Smooth muscle cell (in vitro differentiated cells): ENCODE data around the gene RFC1. TPM values are rescaled to one million over a fixed set of nuclear protein-coding genes. Genes with fewer than 3 reads are reported as not detected.
"Not testable (repeated sequence)": the region's sequence is repeated elsewhere in the genome, so short reads cannot be mapped to it uniquely, and the experiment has no call there.

ENCODE experiments used
- DNase-seq: peaks from one replicate; lab custom pipeline; 2025; ENCODE audit not compliant: unreplicated experiment; lab: John Stamatoyannopoulos, UW
- H2AFZ ChIP-seq: fragments of 200-600 bp; sonication (generic); 2 replicates; pipeline ENCODE4 v1.6.0; 2016; ENCODE audit warnings: antibody characterized with exemption, low read depth, mild to moderate bottlenecking
- H3F3A ChIP-seq: fragments of 200-600 bp; sonication (generic); 2 replicates; pipeline ENCODE4 v1.6.0; 2017; ENCODE audit warnings: antibody characterized with exemption, low read depth
- H3K27ac ChIP-seq: fragments of 200-600 bp; sonication (generic); 2 replicates; pipeline ENCODE4 v1.5.1; 2016; ENCODE audit warnings: low read depth, mild to moderate bottlenecking
- H3K27me3 ChIP-seq: fragments of 200-600 bp; sonication (generic); 2 replicates; pipeline ENCODE4 v1.6.1; 2016; ENCODE audit warnings: low read depth, mild to moderate bottlenecking
- H3K36me3 ChIP-seq: fragments of 200-600 bp; sonication (generic); 2 replicates; pipeline ENCODE4 v1.5.1; 2016; ENCODE audit warnings: low read depth
- H3K4me1 ChIP-seq: fragments of 200-600 bp; sonication (generic); 2 replicates; pipeline ENCODE4 v1.5.1; 2016; ENCODE audit warnings: low read depth
- H3K4me2 ChIP-seq: fragments of 200-600 bp; sonication (generic); 2 replicates; pipeline ENCODE4 v1.6.0; 2016; ENCODE audit warnings: mild to moderate bottlenecking
- H3K4me3 ChIP-seq: fragments of 200-600 bp; sonication (generic); 2 replicates; pipeline ENCODE4 v1.5.1; 2016; ENCODE audit warnings: mild to moderate bottlenecking
- H3K79me2 ChIP-seq: fragments of 200-600 bp; sonication (generic); 2 replicates; pipeline ENCODE4 v1.6.0; 2016; ENCODE audit warnings: low read depth, mild to moderate bottlenecking
- H3K9ac ChIP-seq: fragments of 200-600 bp; sonication (generic); 2 replicates; pipeline ENCODE4 v1.6.0; 2016; ENCODE audit warnings: low read depth
- H3K9me3 ChIP-seq: fragments of 200-600 bp; sonication (generic); replicated peaks from 2 replicates; pipeline ENCODE4 v1.5.1; 2016; ENCODE audit warnings: low read depth
- H4K20me1 ChIP-seq: fragments of 200-600 bp; sonication (generic); 2 replicates; pipeline ENCODE4 v1.6.0; 2016; ENCODE audit warnings: low read depth
- WGBS: methylation state at CpG from one replicate; pipeline ENCODE4 v1.1.7; 2016; ENCODE audit warnings: low lambda C conversion rate; 5-methylcytosine and 5-hydroxymethylcytosine counted together
- polyA plus RNA-seq: library from polyadenylated mRNA; unstranded; fragments of >200 nt; fragmentation: Nextera tagmentation; extraction: Ambion mirVana; gene quantifications from 2 replicates; pipeline ENCODE4 v1.2.1, GENCODE V29; 2016
- total RNA-seq: library from RNA; depleted of rRNA; stranded (reverse); fragments of >200 nt; gene quantifications from 2 replicates; pipeline ENCODE4 v1.2.3, GENCODE V29; 2014
- TF ChIP-seq, protein P1 (sequence below): fragments of 200-600 bp; sonication (generic); IDR thresholded peaks from 2 replicates; pipeline ENCODE4 v1.5.1; 2017; ENCODE audit warnings: borderline replicate concordance, mild to moderate bottlenecking, antibody characterized with exemption; ENCODE audit not compliant: insufficient read depth, poor library complexity, severe bottlenecking

RFC1 gene
- total and polyA plus RNA-seq, 2 experiments from 2014 or later = 25.3 to 48.0 TPM

- Histone ChIP-seq H3K36me3 (peaks cover 6% of the 10 kb centered on the region), H3K79me2 (no peaks in the 10 kb centered on the region), H3K4me1 (no peaks in the 10 kb centered on the region), H2AFZ (no peak overlapping the region), H3K9ac (no peak overlapping the region), H4K20me1 (no peaks in the 10 kb centered on the region), H3K27me3 (no peaks in the 10 kb centered on the region), H3K4me2 (no peak overlapping the region), H3F3A (no peaks in the 10 kb centered on the region), H3K9me3 (no peaks in the 10 kb centered on the region), H3K27ac (no peak overlapping the region), H3K4me3 (no peak overlapping the region)
- 74% methylated on average over 7 of the region's 7 CpGs for WGBS
- TF ChIP-seq, protein P1, sequence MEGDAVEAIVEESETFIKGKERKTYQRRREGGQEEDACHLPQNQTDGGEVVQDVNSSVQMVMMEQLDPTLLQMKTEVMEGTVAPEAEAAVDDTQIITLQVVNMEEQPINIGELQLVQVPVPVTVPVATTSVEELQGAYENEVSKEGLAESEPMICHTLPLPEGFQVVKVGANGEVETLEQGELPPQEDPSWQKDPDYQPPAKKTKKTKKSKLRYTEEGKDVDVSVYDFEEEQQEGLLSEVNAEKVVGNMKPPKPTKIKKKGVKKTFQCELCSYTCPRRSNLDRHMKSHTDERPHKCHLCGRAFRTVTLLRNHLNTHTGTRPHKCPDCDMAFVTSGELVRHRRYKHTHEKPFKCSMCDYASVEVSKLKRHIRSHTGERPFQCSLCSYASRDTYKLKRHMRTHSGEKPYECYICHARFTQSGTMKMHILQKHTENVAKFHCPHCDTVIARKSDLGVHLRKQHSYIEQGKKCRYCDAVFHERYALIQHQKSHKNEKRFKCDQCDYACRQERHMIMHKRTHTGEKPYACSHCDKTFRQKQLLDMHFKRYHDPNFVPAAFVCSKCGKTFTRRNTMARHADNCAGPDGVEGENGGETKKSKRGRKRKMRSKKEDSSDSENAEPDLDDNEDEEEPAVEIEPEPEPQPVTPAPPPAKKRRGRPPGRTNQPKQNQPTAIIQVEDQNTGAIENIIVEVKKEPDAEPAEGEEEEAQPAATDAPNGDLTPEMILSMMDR = no peak
- no peak for DNase-seq
Measured at GRCh38 chr4:39285111-39285795, 80.9 kb downstream of the RFC1 start.

GRCh38 chr4:39280770-39281169, 85.4 kb downstream of the RFC1 start:
- no peaks in the 10 kb centered on the region for H3F3A ChIP-seq
- no peak overlapping the region for H3K4me2 ChIP-seq
- no peak for DNase-seq
- H4K20me1 ChIP-seq = no peaks in the 10 kb centered on the region
- no peak overlapping the region for H3K9ac ChIP-seq
- no peaks in the 10 kb centered on the region for H3K79me2 ChIP-seq
- peaks cover 3% of the 10 kb centered on the region for H3K36me3 ChIP-seq
- TF ChIP-seq, protein P1 = no peak
- WGBS = 95% methylated on average over 2 of the region's 2 CpGs
- no peak overlapping the region for H3K27ac ChIP-seq
- H3K9me3 ChIP-seq = no peaks in the 10 kb centered on the region
- H3K4me3 ChIP-seq = no peak overlapping the region
- no peaks in the 10 kb centered on the region for H3K27me3 ChIP-seq
- H3K4me1 ChIP-seq = no peaks in the 10 kb centered on the region
- H2AFZ ChIP-seq = no peak overlapping the region

- Histone ChIP-seq H3K4me2 (no peak overlapping the region), H3K9ac (no peak overlapping the region), H3F3A (no peaks in the 10 kb centered on the region), H4K20me1 (no peaks in the 10 kb centered on the region), H3K9me3 (no peaks in the 10 kb centered on the region), H3K4me3 (no peak overlapping the region), H3K4me1 (no peaks in the 10 kb centered on the region), H3K79me2 (no peaks in the 10 kb centered on the region), H3K27me3 (no peaks in the 10 kb centered on the region), H3K36me3 (peaks cover 3% of the 10 kb centered on the region), H2AFZ (no peak overlapping the region), H3K27ac (no peak overlapping the region)
- no peak for DNase-seq
- WGBS = 89% methylated on average over 5 of the region's 5 CpGs
- TF ChIP-seq, protein P1 = no peak
Measured at GRCh38 chr4:39279416-39279815, 86.7 kb downstream of the RFC1 start.

GRCh38 chr4:39278476-39278875, 87.7 kb downstream of the RFC1 start:
- Histone ChIP-seq H3K9me3 (no peaks in the 10 kb centered on the region), H2AFZ (no peak overlapping the region), H3K4me3 (no peak overlapping the region), H3K9ac (no peak overlapping the region), H3K79me2 (no peaks in the 10 kb centered on the region), H3K27ac (no peak overlapping the region), H3K27me3 (no peaks in the 10 kb centered on the region), H4K20me1 (no peaks in the 10 kb centered on the region), H3F3A (no peaks in the 10 kb centered on the region), H3K4me2 (no peak overlapping the region), H3K4me1 (no peaks in the 10 kb centered on the region), H3K36me3 (peaks cover 3% of the 10 kb centered on the region)
- WGBS = 97% methylated on average over 9 of the region's 9 CpGs
- TF ChIP-seq, protein P1 = no peak
- DNase-seq = no peak

DNA sequence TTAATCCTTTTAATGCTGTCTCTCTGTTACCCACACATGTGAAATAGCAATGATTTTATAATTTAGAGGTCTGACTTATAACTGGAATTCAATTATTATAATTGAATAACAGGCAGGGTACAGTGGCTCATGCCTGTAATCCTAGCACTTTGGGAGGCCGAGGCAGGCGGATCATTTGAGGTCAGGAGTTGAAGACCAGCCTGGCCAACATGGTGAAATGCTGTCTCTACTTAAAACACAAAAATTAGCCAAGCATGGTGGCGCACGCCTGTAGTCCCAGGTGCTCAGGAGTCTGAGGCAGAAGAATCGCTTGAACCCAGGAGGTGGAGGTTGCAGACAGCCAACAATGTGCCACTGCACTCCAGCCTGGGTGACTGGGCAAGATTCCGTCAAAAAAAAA, 88.5 kb downstream of the RFC1 start:
- H3K36me3 ChIP-seq, DNase-seq, H3K9me3 ChIP-seq, H3K4me3 ChIP-seq, H2AFZ ChIP-seq, H3K27me3 ChIP-seq, H3K79me2 ChIP-seq, H3K4me2 ChIP-seq, H3K4me1 ChIP-seq, H4K20me1 ChIP-seq, H3K9ac ChIP-seq, H3F3A ChIP-seq, H3K27ac ChIP-seq: not testable (repeated sequence)
- 89% methylated on average over 6 of the region's 6 CpGs for WGBS
